Pons (tissue), 1 donor: Measurements from ENCODE around the gene CAPRIN2.

ENCODE experiments used
- DNase-seq: peaks from one replicate; pipeline ENCODE4 v3.0.0-alpha.2; 2016; ENCODE audit warnings: low spot score

The CAPRIN2 gene

DNA sequence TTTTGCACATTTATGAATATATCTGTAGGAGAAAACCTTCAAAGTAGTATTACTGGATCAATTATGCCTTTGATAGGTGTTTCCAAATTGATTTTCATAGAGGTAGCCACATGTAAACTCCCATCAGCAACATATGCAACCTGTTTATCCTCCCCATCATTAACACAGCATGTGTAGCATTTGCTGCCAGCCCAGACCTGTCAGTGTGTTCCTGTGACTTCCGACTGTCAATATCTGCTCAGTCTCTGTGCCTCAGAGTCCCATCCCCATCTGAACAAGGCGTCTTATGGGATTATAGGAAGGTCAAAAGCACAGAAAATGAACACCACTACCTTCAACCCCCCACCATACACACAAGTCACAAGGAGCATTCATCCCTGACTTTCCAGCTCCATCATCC, 9.5 kb upstream of the CAPRIN2 start:
- no peak for DNase-seq

DNA sequence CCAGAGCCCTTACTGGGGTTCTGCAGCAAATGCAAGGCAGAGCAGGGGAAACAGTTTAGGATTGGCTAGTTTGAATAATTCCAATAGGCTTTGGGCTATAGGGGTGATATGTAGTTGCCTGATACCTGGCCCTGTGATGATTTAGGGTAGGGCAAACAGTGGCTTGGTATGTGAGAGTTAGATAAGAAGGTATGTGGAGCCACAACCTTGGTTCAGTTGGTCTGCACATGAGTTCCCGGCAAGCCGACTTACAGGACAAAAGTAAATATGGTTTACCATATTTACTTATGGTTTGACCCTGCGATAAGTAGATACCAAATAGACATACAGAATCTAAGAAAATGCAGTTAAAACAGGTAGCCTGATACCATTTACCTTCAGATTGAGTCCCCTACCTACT, 8.3 kb upstream of the CAPRIN2 start:
- DNase-seq = no peak

DNA sequence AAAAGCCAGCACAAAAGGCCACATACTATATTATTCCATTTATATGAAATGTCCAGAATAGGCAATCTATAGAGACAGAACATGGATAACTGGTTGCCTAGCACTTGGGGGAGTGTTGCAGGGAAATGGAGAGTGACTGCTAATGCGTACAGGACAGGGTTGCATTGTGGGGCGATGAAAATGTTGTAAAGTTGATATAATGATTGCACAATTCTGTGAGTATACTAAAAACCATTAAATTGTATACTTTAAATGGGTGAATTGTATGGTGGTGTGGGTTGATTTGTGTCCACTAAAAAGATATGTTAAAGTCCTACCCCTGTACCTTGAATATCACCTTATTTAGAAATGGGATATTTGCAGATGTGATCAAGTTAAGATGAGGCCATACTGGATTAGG, 7.0 kb upstream of the CAPRIN2 start:
- DNase-seq = no peak

DNA sequence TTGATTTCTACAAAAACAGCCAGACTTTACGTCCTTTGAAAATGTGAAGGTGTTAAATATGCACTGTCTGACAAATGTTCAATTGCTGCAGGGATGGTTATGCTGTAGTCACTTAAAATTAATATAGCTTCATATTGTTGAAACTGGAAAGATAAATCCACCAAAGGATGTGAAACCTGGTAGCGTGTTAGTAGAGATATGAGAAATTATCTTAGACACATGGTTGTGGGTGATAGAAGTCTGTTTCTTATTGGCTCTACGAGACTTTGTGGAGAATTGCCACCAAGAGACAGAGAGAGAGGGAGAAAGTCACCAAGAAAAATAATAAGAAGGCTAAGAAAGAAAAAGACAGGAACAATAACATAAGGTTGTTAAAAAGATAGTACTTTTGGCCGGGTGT, 2.6 kb upstream of the CAPRIN2 start:
- DNase-seq = no peak

DNA sequence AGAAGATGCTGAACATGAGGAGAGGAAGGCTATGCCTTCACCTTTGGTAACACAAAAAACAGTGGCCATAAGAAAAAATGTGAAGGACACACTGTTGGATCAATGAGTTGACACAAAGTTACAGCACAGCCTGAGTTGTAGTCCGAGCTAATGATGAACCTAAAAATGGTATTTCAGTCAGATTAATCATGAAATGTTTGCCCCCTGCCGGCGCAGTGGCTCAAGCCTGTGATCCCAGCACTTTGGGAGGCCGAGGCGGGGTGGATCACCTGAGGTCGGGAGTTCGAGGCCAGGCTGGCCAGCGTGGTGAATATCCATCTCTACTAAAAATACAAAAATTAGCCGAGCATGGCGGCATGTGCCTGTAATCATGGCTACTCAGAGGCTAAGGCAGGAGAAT, 1.3 kb upstream of the CAPRIN2 start:
- no peak for DNase-seq

DNA sequence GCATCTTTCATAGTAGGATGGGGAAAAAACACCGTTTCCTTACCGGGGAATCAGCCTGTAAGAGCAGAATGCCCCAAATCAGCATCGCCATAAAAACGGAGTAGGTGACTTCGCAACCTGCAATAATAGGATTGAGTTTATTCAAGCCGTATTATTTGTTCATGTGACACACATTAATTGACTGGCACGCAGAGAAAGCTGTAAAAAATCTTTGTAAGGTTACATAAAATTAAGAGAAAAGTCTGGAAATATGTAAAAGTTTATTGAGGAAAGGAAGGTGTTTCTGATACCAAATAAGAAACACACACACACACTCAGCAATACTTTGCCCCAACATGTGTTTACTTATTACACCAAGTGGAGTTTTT, 628 bp upstream of the CAPRIN2 start:
- DNase-seq = peak; percentile 44

DNA sequence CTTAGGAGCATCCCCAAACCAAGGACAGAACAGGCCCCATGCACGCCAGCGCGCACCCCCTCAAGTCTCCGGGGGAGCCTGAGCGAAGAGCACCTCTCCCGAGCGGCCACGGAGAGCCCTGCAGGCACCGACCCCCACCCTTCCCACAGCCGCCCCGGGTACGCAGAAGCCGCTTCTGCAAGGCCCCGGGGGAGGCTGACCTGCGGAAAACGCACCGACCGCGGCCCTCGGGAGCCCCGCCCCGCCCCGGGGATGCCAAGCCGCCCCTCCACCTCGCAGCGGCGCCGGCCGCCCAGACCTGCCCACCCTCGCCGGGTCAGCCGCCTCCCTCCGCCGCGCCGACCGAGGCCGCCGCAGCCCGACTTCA, 385 bp downstream of the CAPRIN2 start:
- no peak for DNase-seq

DNA sequence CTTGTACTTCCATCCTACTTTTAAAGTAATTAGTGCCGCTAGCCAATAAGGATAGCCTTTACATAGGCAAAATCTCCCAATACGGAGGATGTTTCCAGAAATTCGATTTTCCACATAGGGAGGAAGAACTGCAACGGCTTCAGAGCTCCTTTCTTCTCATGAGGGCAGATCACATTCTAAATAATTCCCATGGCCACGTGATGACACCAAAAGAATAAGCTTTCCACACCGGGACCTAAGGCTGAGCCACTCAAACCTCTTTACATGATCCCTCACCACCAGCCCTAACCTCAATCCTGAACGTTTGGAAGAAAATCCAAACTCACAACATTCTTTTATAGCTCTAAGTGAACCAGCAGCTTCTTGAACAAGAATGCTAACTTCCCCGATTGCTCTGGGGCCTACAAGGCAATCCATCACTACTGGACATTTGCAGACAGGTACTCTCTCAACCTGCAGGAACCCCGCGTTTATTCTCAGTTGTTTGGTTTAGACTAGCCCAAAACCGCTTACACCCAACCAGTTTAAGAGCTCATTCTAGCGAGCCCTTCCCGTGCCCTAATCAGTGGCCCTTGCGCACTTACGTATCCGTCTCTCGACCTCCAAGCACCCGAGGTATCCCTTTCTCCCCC, 884 bp downstream of the CAPRIN2 start:
- peak; percentile 24 for DNase-seq

DNA sequence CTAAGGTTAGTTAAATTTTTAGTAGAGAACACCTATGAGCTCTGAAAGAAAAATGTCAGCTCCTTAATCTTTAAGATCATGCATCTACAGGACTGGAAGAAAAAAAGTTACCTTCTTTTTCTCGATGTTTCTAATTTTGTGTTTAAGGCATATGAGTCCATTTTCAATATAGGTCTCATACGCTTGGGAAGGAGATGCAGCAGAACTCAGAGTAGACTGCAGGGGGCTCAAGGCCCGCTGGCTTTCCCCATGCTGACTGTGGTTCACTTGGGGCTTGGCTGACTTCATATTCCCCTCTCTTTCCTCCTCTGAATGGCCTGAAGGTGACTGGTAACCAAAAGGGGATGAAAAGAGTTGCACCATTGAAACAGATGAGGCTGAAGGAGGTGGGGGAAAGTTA, 1.5 kb downstream of the CAPRIN2 start:
- no peak for DNase-seq

DNA sequence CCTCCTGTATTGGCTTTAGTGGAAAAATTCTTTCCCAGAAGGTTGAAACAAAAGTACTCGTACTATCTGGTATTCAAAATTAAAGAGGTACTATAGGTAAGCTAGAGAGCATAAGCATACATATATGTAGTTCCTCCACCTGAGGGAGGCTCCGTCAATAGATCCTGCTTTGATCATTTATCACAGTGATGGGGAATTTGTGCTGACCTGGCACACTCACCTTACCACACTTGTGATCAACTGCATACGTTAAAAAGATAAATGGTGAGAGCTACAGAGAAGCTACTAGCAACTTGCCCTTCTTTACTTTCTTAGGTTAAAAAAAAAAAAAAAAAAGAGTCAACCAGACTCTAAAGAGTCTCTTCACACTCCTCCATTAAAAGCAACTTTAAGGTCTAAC, 2.5 kb downstream of the CAPRIN2 start:
- no peak for DNase-seq

DNA sequence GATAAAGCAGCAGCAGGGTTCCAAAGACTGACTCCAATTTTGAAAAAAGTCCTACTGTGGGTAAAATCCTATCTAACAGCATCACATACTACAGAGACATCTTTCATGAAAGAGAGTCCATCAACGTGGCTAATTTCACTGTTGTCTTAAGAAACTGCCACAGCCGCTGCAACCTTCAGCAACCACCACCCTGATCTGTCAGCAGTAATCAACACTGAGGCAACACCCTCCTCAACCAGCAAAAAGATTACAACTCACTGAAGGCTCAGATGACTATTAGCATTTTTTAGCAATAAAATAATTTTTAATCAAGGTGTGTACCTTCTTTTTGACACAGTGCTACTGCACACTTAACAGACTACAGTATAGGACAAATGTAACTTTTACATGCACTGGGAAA, 6.6 kb downstream of the CAPRIN2 start:
- DNase-seq = no peak

DNA sequence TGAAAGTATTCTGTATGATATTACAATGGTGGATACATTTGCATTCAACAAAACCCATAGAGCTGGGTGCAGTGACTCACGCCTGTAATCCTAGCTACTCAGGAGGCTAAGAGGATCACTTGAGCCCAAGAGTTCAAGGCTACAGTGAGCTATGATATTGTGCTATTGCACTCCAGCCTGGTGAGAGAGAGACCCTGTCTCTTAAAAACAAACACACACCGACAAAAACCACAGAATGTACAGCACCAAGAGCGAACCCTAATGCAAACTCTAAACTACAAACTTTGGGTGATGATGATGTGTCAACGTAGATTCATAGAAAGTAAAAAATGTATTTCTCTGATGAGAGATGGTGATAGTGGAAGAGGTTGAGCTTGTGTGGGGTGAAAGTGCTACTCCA, 8.6 kb downstream of the CAPRIN2 start:
- no peak for DNase-seq

DNA sequence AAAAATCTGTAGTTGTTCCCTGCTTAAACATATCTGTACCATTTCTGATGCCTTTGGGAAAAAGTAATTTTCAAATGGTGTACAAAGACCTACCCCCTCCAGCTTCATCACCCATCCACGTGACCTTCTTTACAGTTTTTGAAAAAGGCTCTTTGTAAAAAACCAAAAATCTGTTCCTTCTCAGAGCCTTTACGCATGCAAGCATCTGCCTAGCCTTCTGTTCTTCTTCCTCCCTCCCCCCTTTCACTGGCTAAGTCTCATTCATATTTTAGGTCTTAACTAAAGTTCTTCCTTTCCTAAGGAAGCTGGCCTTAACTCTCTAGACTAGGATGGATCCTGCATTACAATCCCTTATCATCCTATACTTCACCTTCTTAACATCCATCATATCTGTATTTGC, 10.4 kb downstream of the CAPRIN2 start:
- no peak for DNase-seq

DNA sequence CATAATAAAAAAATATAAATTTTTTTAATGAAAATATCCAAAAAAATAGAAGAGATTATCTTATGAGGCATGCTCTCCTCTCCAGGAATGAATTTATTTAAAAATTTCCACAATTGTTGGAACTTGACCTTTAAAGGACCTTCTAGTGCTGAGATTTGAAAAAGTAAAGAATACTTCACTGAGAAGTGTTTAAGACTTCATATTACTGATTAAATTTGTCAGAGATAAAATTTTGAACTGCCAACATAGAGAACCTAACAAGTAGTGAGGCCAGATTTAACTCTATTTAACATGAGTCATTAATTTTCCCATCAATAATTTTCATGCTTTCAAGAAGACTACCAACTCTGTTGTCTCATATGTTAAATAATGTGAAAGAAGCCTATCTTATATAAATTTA, 14.5 kb downstream of the CAPRIN2 start:
- DNase-seq = no peak

DNA sequence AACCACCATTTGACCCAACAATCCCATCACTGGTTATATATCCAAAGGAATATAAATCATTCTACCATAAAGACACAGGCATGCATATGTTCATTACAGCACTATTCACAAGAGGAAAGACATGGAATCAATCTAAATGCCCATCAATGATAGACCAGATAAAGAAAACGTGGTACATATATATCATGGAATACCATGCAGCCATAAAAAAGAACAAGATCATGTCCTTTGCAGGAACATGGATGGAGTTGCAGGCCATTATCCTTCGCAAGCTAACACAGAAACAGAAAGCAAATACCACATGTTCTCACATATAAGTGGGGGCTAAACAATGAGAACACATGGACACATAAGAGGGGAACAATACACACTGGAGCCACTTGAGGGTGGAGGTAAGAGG, 15.7 kb downstream of the CAPRIN2 start:
- no peak for DNase-seq

DNA sequence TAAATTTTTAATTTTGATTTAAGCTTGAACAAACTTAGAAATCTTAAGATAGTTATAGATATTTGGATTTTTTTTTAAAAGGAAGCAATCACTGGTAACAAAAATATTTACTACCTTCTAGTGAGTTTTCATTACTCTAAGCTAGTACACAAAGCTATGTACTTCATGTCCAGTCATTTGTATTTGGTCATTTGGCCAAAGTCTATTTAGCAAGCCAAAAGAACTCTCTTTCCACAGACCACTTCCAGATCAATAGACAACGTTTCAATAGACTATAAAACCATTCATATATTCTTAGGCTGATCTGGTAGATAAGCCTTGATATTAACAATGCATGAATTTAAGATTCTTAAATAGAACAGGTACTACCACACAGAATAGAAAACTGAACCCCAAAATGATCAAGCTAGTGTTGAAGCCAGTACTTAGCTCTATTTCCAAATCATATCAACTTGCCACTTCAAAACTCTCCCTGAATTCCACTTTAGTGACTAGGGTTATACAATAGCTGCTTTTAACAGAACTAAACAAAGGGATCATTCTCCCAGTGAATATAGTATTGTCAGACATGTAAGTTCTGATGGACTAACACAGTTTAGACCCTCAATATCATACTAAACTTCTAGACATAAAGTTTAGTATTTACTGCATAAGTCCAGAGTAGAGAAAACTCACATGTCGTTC, 21.7 kb downstream of the CAPRIN2 start:
- peak; percentile 75 for DNase-seq

DNA sequence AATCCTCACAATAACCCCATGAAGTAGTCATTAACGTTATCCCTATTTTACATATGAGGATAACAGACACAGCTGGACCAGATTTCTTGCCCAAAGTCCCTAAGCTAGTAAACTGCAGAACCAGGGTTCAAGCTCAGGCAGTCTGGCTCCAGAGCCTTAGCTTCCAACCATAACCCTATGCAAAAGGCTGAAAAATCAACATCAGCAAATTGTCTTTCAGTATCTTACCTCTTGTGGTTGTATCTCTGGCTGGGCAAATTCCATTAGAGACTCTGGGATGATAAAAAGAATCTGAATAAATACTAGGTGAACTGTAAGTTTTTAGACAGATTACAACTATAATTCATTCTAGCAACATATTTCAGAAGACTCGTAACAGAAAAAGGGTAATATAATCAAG, 24.7 kb downstream of the CAPRIN2 start:
- no peak for DNase-seq

DNA sequence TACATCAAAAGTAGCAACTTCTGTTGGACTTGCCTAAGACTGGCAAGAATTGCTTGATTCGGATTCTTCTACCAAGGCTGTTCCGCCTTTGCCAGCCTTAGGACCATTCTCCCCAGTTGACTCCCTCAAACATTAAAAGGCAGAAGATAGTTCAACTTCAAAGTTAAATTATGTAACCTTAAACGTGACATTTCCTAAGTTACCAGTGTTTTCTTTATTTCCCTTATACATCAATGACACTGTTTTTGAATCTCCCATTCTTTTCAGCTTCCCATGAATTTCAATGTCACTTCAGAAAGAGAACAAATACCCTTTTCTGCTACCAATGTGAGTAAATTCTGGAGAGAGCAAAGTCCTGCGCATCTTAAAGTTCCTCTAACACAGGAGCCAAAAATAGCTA, 25.2 kb downstream of the CAPRIN2 start:
- peak; percentile 63 for DNase-seq

DNA sequence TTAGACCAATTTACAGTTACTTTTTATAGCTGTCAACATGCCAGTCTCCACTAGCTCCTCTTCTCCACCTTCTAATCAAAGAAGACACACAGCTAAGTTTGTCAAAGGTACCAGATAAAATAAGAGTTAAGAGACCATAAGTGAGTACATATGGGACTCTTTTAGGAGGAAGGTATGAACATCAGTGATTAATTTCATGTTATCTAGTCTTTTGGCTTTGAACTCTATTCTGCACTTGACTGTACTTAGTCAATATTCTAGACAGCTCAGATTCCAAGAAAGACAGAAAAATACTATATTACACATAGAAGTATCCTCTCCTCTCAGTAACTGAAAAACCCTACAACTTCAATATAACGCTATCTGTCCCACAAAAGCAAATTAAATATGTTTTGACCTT, 28.1 kb downstream of the CAPRIN2 start:
- DNase-seq = no peak

DNA sequence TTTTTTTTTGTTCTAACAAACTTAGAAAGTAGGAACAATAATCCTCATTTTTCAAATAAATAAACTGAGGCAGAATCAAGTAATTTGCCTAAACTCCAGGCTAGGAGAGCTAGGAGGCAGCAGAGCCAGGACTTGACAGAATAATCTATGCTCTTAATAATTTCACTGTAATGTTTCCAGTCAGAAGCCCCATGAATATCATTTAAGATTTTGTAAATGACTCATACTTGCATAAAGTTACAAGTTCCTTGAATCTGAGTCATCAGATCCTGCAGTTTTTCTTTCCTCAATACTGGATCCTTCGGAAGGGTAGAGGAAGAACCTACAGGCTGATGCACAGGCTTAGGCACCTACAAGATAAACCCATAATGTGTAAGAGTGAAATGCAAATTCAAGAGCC, 29.0 kb downstream of the CAPRIN2 start:
- DNase-seq = no peak

DNA sequence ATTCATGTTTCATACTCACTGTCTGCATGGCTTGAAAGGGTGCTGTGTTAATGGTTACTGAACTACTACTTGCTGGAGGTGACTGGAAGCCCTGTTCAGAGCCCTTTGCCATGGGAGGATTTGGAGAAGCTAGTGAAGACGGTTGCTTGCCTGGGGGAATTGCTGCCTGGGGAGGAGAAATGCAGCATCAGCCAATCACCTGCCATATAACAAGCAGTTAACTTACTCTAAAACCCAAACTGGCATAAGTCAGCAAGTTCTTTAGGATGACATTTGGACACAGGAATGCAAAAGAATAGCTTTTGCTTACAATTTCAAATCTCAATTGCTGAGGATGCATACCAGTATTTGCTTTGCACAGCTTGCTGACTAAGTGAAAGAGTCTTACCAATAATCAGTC, 35.7 kb downstream of the CAPRIN2 start:
- no peak for DNase-seq

DNA sequence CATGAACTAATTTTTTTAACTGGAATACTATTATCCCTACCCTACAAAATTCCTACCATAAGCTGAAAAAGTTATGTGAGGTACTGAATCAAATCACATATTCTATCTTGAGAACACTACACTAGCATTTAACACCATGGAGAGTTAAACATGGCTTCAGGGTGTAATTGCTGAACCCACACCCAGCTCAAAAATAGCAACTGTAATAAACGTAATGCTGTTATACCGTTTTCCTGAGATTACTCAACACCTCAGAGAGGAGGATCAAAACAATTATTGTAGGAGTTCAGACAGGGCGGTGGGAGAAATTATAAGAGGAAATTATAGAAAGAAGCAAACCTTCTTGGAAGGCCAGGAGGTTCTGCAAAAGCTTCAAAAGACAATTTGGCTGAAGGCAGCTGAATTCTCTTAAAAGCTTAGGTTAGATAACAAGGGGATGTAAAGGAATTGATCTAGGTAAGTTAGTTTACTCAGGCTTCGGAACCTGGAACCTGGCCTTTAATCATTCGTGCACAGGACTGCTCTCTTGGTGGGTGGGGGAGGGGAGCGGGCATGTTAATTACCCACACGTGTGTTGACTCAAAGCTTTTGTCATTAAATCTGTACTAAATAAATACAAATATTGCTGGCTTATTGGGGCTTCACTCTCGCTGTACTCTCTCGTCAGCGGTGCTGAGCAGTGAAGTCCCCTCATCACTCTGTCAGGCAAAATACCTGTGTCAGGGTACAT, 47.0 kb downstream of the CAPRIN2 start:
- no peak for DNase-seq

DNA sequence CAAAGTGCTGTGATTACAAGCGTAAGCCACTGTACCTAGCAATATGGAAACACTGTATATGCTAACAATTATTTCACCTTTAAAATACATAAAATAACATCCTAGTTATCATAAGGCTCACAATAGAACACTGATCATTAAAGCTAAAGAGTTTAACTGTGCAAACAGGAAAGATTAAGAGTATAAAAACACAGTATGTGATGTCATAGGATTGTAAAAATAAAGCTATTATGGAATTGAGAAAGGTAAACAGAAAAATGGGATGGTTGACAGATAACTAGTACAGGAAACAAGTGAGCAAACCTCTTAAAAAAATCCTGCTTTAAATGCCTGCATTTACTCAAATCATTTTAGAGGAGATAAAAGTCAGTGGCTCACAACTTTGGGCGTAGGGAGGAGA, 48.3 kb downstream of the CAPRIN2 start:
- DNase-seq = no peak

DNA sequence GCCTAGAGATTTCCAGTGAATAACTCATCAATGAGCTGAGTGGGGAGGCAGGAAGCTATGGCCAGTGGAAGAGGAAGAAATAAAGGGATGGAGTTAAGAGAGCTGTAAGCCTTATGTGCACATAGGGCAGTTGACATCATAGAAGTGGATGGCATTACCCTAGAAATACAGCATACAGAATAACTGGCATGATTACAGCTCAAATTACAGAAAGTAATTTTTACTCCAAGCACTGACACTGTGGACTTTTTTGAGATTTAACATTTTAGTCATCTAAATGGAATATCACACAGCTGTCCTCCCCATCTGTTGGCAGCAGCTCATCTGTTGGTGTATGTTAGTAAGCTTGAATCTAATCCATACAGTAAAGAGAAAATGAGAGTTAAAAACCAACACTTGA, 53.7 kb downstream of the CAPRIN2 start:
- no peak for DNase-seq
